HepG2 (cell line): ENCODE results near the gene LASP1. TPM values are rescaled to one million over a fixed set of nuclear protein-coding genes. Genes with fewer than 3 reads are reported as not detected.
A peak's percentile ranks its signal among the peaks of the same experiment; 100 is the strongest.

Source experiments
- ATF2 ChIP-seq: sonication (generic); formaldehyde crosslinking; IDR thresholded peaks from 2 replicates; pipeline ENCODE4 v1.4.0; 2020; ENCODE audit warnings: missing genetic modification reagents
- CENPX ChIP-seq: sonication (generic); formaldehyde crosslinking; IDR thresholded peaks from 2 replicates; pipeline ENCODE4 v1.9.0; 2021; ENCODE audit warnings: mild to moderate bottlenecking, missing genetic modification reagents, moderate library complexity
- CHD2 ChIP-seq: IDR thresholded peaks from 2 replicates; pipeline ENCODE4 v1.6.1; 2011; ENCODE audit warnings: low read depth, low read length, improper control_type of control experiment
- FOXC1 ChIP-seq: sonication (generic); formaldehyde crosslinking; IDR thresholded peaks from 2 replicates; pipeline ENCODE4 v1.8.0; 2022; ENCODE audit warnings: mild to moderate bottlenecking, missing genetic modification reagents, borderline replicate concordance
- HINFP ChIP-seq: sonication (generic); formaldehyde crosslinking; IDR thresholded peaks from 2 replicates; pipeline ENCODE4 v1.4.0; 2020; ENCODE audit warnings: low read depth, mild to moderate bottlenecking, missing genetic modification reagents
- KLF9 ChIP-seq: IDR thresholded peaks from 2 replicates; pipeline ENCODE4 v1.6.1; 2016; ENCODE audit warnings: low read depth
- MEIS2 ChIP-seq: sonication (generic); formaldehyde crosslinking; IDR thresholded peaks from 2 replicates; pipeline ENCODE4 v1.9.0; 2021; ENCODE audit warnings: mild to moderate bottlenecking, missing genetic modification reagents
- MTF1 ChIP-seq: sonication (generic); formaldehyde crosslinking; IDR thresholded peaks from 2 replicates; pipeline ENCODE4 v1.5.0; 2020; ENCODE audit warnings: missing genetic modification reagents
- MYNN ChIP-seq: sonication (generic); formaldehyde crosslinking; IDR thresholded peaks from 2 replicates; pipeline ENCODE4 v1.4.0; 2020; ENCODE audit warnings: mild to moderate bottlenecking, low read depth, missing genetic modification reagents
- PATZ1 ChIP-seq: sonication (generic); formaldehyde crosslinking; IDR thresholded peaks from 2 replicates; pipeline ENCODE4 v1.4.0; 2020; ENCODE audit warnings: missing genetic modification reagents
- RARA ChIP-seq: IDR thresholded peaks from 2 replicates; pipeline ENCODE4 v1.6.1; 2016; ENCODE audit warnings: missing genetic modification reagents, missing compliant biosample characterization
- SP5 ChIP-seq: IDR thresholded peaks from 2 replicates; pipeline ENCODE4 v1.6.1; 2016; ENCODE audit warnings: low read depth, borderline replicate concordance
- SSRP1 ChIP-seq: IDR thresholded peaks from 2 replicates; pipeline ENCODE4 v1.6.1; 2016; ENCODE audit warnings: control low read depth
- ZFP62 ChIP-seq: sonication (generic); formaldehyde crosslinking; IDR thresholded peaks from 2 replicates; pipeline ENCODE4 v1.4.0; 2020; ENCODE audit warnings: missing genetic modification reagents
- ZNF20 ChIP-seq: sonication (generic); formaldehyde crosslinking; IDR thresholded peaks from 2 replicates; pipeline ENCODE4 v1.4.0; 2020; ENCODE audit warnings: mild to moderate bottlenecking, moderate library complexity, missing genetic modification reagents
- ZNF263 ChIP-seq: sonication (generic); formaldehyde crosslinking; IDR thresholded peaks from 2 replicates; pipeline ENCODE4 v1.4.0; 2020; ENCODE audit warnings: missing genetic modification reagents
- ZNF280D ChIP-seq: sonication (generic); formaldehyde crosslinking; IDR thresholded peaks from 2 replicates; pipeline ENCODE4 v1.5.1; 2020; ENCODE audit warnings: mild to moderate bottlenecking, missing genetic modification reagents
- ZNF768 ChIP-seq: sonication (generic); formaldehyde crosslinking; IDR thresholded peaks from 2 replicates; pipeline ENCODE4 v1.4.0; 2020; ENCODE audit warnings: missing genetic modification reagents
- ZSCAN22 ChIP-seq: sonication (generic); formaldehyde crosslinking; IDR thresholded peaks from 2 replicates; pipeline ENCODE4 v1.4.0; 2020; ENCODE audit warnings: mild to moderate bottlenecking, missing genetic modification reagents
- polyA plus RNA-seq, 8 experiments: library from polyadenylated mRNA; depleted of rRNA in 3 of 8; stranded (reverse) in 7 of 8; unstranded in 1 of 8; fragments of >200 nt; fragmentation: Illumina TruSeq in 4 of 8; extraction: Trizol in 4 of 8; gene quantifications; 2 replicates each; pipeline versions ENCODE4 v1.2.1 to v1.2.3, GENCODE V29; 2011 to 2016; ENCODE audit warnings: low read depth in 4 of 8, missing spikeins in 1 of 8, mixed read lengths in 1 of 8; ENCODE audit not compliant: insufficient read depth in 1 of 8
- total RNA-seq, 5 experiments: library from RNA; depleted of rRNA; stranded (reverse); fragments of >200 nt; fragmentation: Illumina TruSeq; extraction: Trizol; gene quantifications; 2 replicates each; pipeline ENCODE4 v1.2.3, GENCODE V29; 2016; ENCODE audit warnings: low read depth in 1 of 5
- TF ChIP-seq, protein P1 (sequence below): sonication (generic); formaldehyde crosslinking; conservative IDR thresholded peaks from 2 replicates; pipeline ENCODE4 v1.4.0; 2020; ENCODE audit warnings: missing genetic modification reagents

The LASP1 gene
- total and polyA plus RNA-seq, 2 of the 13 experiments (the other 11 are each of a cell fraction or from before 2014, with no cell fraction given): 70.1 to 97.0 TPM

DNA sequence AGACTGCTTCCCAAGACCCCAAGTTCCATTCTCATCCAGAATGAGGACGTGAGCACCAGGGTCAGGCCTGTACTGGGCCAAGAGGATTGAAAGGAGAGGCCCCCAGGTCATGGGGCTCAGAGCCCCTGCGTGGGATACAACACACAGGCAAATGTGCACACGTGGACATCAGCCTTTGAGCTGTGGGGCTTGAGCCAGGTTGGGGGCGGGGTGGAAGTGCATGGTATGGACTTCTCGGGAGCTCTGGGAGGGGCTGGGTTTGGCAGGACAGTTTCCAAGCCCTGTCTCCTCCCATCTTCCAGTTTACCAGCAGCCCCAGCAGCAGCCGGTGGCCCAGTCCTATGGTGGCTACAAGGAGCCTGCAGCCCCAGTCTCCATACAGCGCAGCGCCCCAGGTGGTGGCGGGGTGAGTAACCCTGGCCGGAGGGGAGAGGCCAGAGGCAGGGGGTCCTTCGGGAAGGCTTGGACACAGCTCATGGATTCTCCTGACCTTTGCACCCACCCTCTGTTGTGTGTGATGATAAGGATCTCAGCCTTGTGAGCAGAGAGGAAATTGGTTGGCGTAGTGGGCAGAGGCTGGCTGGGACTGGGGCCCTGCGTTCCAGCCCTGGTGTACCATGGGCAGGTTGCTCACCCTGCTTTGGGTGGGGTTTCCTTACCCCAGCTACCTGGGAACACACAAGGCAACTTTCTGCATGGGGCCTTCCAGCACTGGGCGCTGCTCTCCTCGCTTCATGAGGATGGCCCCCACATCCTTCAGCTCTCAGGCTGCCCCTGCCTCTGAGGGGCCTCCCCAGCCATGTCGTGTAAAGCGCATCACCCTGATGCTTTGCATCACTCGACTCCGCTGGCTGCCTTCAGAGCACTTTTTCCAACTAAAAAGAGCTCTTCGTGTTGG is 45.1 kb downstream of the LASP1 start (continued):
- no peak; the same call in 1 of the 2 replicates for TF ChIP-seq ZNF768
- 0 out of 2 replicates have a peak, but pooled peaks have one; percentile 62 for TF ChIP-seq FOXC1 (CRISPR knock-in tag)
- TF ChIP-seq, protein P1, sequence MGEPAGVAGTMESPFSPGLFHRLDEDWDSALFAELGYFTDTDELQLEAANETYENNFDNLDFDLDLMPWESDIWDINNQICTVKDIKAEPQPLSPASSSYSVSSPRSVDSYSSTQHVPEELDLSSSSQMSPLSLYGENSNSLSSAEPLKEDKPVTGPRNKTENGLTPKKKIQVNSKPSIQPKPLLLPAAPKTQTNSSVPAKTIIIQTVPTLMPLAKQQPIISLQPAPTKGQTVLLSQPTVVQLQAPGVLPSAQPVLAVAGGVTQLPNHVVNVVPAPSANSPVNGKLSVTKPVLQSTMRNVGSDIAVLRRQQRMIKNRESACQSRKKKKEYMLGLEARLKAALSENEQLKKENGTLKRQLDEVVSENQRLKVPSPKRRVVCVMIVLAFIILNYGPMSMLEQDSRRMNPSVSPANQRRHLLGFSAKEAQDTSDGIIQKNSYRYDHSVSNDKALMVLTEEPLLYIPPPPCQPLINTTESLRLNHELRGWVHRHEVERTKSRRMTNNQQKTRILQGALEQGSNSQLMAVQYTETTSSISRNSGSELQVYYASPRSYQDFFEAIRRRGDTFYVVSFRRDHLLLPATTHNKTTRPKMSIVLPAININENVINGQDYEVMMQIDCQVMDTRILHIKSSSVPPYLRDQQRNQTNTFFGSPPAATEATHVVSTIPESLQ: no peak
- TF ChIP-seq MEIS2 (CRISPR knock-in tag): no peak
- no peak for TF ChIP-seq ZNF20 (CRISPR knock-in tag)
- peak; percentile 92 for TF ChIP-seq PATZ1 (CRISPR knock-in tag)
- TF ChIP-seq ZNF263 (CRISPR knock-in tag): 0 out of 2 replicates have a peak, but pooled peaks have one; percentile 27
- TF ChIP-seq RARA (CRISPR knock-in tag): peak; percentile 48; the same call in 1 of the 2 replicates
- no peak; the same call in 1 of the 2 replicates for TF ChIP-seq SP5 (CRISPR knock-in tag)
- TF ChIP-seq ATF2 (CRISPR knock-in tag): no peak; the same call in 1 of the 2 replicates
- TF ChIP-seq SSRP1 (CRISPR knock-in tag): no peak
- no peak for TF ChIP-seq ZSCAN22 (CRISPR knock-in tag)
- TF ChIP-seq CENPX (CRISPR knock-in tag): no peak
- TF ChIP-seq HINFP (CRISPR knock-in tag): no peak
- no peak for TF ChIP-seq ZFP62 (CRISPR knock-in tag)
- TF ChIP-seq MTF1: no peak
- no peak for TF ChIP-seq KLF9 (CRISPR knock-in tag)
- no peak for TF ChIP-seq MYNN (CRISPR knock-in tag)
- TF ChIP-seq CHD2: peak; percentile 38; the same call in 1 of the 2 replicates
- TF ChIP-seq ZNF280D (CRISPR knock-in tag): peak; percentile 89
